Cardiac muscle cell (in vitro differentiated cells and primary cell): ENCODE results near the gene CLBA1. TPM values are rescaled to one million over a fixed set of nuclear protein-coding genes. Genes with fewer than 3 reads are reported as not detected.
"Not testable (repeated sequence)": the region's sequence is repeated elsewhere in the genome, so short reads cannot be mapped to it uniquely, and the experiment has no call there.

Source experiments
- DNase-seq, 2 donors: peaks; one replicate each; pipeline versions ENCODE4 v3.0.0 to v3.0.0-alpha.2; 2010 to 2017; ENCODE audit warnings: low read depth in 1 of 2, low spot score in 1 of 2
- H3K27ac ChIP-seq: fragments of 200-600 bp; sonication (generic); 2 replicates; pipeline ENCODE4 v1.5.1; 2016
- H3K27me3 ChIP-seq: fragments of 200-600 bp; sonication (generic); 2 replicates; pipeline ENCODE4 v1.6.0; 2016; ENCODE audit warnings: control low read depth
- H3K36me3 ChIP-seq: fragments of 200-600 bp; sonication (generic); 2 replicates; pipeline ENCODE4 v1.5.1; 2016; ENCODE audit warnings: control low read depth
- H3K4me1 ChIP-seq: fragments of 200-600 bp; sonication (generic); 2 replicates; pipeline ENCODE4 v1.8.1; 2017; ENCODE audit warnings: low read depth, mild to moderate bottlenecking, mixed run types
- H3K4me3 ChIP-seq: fragments of 200-600 bp; sonication (generic); 2 replicates; pipeline ENCODE4 v1.5.1; 2016; ENCODE audit warnings: mild to moderate bottlenecking
- H3K9me3 ChIP-seq: fragments of 200-600 bp; sonication (generic); 2 replicates; pipeline ENCODE4 v1.5.1; 2017; ENCODE audit warnings: low read depth, mild to moderate bottlenecking, control low read depth
- polyA plus RNA-seq: library from polyadenylated mRNA; unstranded; fragments of >200 nt; fragmentation: Nextera tagmentation; extraction: Ambion mirVana; gene quantifications from 2 replicates; pipeline ENCODE4 v1.2.1, GENCODE V29; 2016
- total RNA-seq: library from RNA; depleted of rRNA; stranded (reverse); fragments of >200 nt; gene quantifications from 2 replicates; pipeline ENCODE4 v1.2.3, GENCODE V29; 2016
- TF ChIP-seq, protein P1 (sequence below): IDR thresholded peaks from 2 replicates; pipeline ENCODE4 v1.5.1; 2012; ENCODE audit warnings: low read depth, mild to moderate bottlenecking, low read length

Gene CLBA1
- total and polyA plus RNA-seq, 2 experiments from 2014 or later, result 15.5 to 20.4 TPM

DNA sequence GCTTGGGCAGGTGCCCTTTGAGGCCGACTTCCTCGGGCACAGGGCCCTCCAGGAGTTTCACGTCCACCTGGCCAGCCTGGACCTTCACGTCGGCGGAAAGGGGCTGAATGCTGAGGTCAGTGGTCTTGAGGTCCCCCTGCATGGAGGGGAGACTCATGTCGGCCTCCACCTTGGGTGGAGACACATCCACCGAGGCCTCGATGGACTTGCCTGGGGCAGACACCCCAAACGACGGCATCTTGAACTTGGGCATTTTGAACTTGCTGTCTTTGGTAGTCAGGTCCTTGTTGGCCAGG, 36.9 kb upstream of the CLBA1 start:
- H3K9me3 ChIP-seq, result no peaks in the 10 kb centered on the region
- no peaks in the 10 kb centered on the region for H3K27me3 ChIP-seq
- H3K4me1 ChIP-seq, result no peaks in the 10 kb centered on the region
- H3K36me3 ChIP-seq, result no peaks in the 10 kb centered on the region
- no peak overlapping the region for H3K4me3 ChIP-seq
- H3K27ac ChIP-seq, result no peak overlapping the region
- DNase-seq, result no peak
- TF ChIP-seq, protein P1, sequence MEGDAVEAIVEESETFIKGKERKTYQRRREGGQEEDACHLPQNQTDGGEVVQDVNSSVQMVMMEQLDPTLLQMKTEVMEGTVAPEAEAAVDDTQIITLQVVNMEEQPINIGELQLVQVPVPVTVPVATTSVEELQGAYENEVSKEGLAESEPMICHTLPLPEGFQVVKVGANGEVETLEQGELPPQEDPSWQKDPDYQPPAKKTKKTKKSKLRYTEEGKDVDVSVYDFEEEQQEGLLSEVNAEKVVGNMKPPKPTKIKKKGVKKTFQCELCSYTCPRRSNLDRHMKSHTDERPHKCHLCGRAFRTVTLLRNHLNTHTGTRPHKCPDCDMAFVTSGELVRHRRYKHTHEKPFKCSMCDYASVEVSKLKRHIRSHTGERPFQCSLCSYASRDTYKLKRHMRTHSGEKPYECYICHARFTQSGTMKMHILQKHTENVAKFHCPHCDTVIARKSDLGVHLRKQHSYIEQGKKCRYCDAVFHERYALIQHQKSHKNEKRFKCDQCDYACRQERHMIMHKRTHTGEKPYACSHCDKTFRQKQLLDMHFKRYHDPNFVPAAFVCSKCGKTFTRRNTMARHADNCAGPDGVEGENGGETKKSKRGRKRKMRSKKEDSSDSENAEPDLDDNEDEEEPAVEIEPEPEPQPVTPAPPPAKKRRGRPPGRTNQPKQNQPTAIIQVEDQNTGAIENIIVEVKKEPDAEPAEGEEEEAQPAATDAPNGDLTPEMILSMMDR, result no peak

DNA sequence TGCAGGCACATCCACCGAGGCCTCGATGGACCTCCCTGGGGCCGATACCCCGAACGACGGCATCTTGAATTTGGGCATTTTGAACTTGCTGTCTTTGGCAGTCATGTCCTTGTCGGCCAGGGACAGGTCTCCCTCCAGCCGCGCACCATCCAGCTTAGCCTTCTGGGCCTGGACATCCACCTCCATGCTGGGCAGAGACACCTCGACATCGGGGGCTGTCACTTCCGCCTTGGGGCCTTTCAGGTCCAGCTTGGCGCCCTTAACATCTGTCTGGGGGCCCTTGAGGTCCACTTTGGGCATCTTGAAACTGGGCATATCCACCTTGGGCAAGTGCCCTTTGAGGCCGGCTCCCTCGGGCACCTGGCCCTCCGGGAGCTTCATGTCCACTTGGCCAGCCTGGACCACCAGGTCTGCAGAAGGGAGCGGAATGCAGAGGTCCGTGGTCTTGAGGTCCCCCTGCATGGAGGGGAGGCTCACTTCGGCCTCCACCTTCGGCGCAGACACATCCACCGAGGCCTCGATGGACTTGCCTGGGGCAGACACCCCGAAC, 36.1 kb upstream of the CLBA1 start:
- H3K4me1 ChIP-seq, H3K27ac ChIP-seq, H3K4me3 ChIP-seq, H3K9me3 ChIP-seq, DNase-seq, H3K36me3 ChIP-seq, H3K27me3 ChIP-seq: not testable (repeated sequence)

DNA sequence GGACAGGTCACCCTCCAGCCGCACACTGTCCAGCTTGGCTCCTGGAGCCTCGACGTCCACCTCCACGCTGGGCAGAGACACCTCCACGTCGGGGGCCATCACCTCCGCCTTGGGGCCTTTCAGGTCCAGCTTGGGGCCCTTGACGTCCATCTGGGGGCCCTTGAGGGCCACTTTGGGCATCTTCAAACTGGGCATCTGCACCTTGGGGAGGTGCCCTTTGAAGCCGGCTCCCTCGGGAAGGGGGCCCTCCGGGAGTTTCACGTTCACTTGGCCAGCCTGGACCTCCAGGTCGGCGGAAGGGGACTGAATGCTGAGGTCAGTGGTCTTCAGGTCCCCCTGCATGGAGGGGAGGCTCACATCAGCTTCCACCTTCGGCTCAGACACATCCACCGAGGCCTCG, 35.6 kb upstream of the CLBA1 start:
- no peaks in the 10 kb centered on the region for H3K4me1 ChIP-seq
- TF ChIP-seq, protein P1, result no peak
- H3K36me3 ChIP-seq, result no peaks in the 10 kb centered on the region
- DNase-seq, result no peak
- no peaks in the 10 kb centered on the region for H3K9me3 ChIP-seq
- H3K27me3 ChIP-seq, result no peaks in the 10 kb centered on the region
- H3K27ac ChIP-seq, result no peak overlapping the region
- no peak overlapping the region for H3K4me3 ChIP-seq

DNA sequence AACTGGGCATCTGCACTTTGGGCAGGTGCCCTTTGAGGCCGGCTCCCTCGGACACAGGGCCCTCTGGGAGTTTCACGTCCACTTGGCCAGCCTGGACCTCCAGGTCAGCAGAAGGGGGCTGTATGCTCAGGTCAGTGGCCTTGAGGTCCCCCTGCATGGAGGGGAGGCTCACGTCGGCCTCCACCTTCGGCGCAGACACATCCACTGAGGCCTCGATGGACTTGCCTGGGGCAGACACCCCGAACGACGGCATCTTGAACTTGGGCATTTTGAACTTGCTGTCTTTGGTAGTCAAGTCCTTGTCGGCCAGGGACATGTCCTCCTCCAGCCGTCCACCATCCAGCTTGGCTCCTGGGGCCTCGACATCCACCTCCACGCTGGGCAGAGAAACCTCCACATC, 34.9 kb upstream of the CLBA1 start:
- H3K27me3 ChIP-seq, H3K36me3 ChIP-seq, H3K27ac ChIP-seq, DNase-seq, H3K4me1 ChIP-seq, H3K9me3 ChIP-seq, H3K4me3 ChIP-seq: not testable (repeated sequence)

DNA sequence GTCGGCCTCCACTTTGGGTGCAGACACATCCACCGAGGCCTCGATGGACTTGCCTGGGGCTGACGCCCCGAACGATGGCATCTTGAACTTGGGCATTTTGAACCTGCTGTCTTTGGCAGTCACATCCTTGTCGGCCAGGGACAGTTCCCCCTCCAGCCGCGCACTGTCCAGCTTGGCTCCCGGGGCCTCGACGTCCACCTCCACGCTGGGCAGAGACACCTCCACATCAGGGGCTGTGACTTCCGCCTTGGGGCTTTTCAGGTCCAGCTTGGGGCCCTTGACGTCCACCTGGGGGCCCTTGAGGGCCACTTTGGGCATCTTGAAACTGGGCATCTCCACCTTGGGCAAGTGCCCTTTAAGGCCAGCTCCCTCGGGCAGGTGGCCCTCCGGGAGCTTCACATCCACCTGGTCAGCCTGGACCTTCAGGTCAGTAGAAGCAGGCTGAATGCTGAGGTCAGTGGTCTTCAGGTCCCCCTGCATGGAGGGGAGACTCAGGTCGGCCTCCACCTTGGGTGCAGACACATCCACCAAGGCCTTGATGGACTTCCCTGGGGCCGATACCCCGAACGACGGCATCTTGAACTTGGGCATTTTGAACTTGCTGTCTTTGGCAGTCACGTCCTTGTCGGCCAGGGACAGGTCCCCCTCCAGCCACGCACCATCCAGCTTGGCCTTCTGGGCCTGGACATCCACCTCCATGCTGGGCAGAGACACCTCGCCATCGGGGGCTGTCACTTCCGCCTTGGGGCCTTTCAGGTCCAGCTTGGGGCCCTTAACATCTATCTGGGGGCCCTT, 33.5 kb upstream of the CLBA1 start:
- not testable (repeated sequence) for DNase-seq, H3K36me3 ChIP-seq, H3K27me3 ChIP-seq, H3K4me3 ChIP-seq, H3K27ac ChIP-seq, H3K4me1 ChIP-seq, H3K9me3 ChIP-seq

DNA sequence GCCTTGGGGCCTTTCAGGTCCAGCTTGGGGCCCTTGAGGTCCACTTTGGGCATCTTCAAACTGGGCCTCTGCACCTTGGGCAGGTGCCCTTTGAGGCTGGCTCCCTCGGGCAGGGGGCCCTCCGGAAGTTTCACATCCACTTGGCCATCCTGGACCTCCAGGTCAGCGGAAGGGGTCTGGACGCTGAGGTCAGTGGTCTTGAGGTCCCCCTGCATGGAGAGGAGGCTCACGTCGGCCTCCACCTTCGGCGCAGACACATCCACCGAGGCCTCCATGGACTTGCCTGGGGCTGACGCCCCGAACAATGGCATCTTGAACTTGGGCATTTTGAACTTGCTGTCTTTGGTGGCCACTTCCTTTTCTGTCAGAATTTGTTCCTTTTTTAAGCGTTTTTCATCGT, 32.5 kb upstream of the CLBA1 start:
- H3K4me1 ChIP-seq, result no peaks in the 10 kb centered on the region
- H3K4me3 ChIP-seq, result no peak overlapping the region
- no peak overlapping the region for H3K27ac ChIP-seq
- TF ChIP-seq, protein P1, result no peak
- no peaks in the 10 kb centered on the region for H3K36me3 ChIP-seq
- H3K9me3 ChIP-seq, result no peaks in the 10 kb centered on the region
- H3K27me3 ChIP-seq, result no peaks in the 10 kb centered on the region
- no peak for DNase-seq

DNA sequence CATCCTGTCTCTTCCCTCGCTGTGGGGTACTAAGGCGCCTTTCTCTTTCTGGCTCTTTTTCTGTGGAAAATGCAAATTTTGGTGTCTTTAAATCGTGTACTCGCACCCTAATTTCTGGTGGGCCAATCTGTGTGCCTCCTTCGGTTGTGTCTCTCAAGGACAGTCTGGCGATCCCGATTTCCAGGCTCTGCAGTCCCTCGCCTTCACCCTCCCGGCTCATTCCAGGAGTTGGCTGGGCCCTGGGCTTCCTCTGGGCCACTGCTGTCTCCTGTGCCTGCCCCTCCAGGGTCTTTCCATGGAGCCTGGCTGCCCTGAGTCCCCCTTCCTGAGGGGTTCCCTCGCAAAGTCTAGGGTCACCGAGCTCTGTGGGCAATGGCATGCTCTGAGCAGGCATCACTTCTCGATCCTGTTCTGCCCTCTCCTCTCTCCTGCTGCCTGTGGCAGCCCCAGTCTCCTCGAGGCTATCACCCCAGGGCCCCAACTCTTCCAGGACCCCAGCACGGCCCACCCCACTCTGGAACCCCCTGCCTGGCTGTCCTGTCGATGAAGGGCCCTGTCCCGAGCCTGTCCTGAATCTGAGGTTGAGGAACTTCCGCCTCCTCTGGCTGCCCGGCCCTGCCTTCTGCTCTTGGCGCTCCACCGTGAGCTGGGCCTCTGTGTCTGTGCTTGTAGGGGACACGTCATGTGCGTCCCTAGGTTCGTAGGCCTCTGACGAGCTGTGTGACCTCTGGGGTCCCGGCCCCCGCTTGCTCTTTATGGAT, 31.5 kb upstream of the CLBA1 start:
- Histone ChIP-seq H3K36me3 (no peaks in the 10 kb centered on the region), H3K27me3 (peaks cover 3% of the 10 kb centered on the region), H3K4me3 (no peak overlapping the region), H3K27ac (no peak overlapping the region), H3K4me1 (no peaks in the 10 kb centered on the region), H3K9me3 (no peaks in the 10 kb centered on the region)
- no peak for DNase-seq
- TF ChIP-seq, protein P1, result no peak
